ENCODE measurements around the gene XCL2. TPM values are rescaled to one million over a fixed set of nuclear protein-coding genes. Genes with fewer than 3 reads are reported as not detected.
A peak's percentile ranks its signal among the peaks of the same experiment; 100 is the strongest.
"Not testable (repeated sequence)": the region's sequence is repeated elsewhere in the genome, so short reads cannot be mapped to it uniquely, and the experiment has no call there.

Gene XCL2
- total RNA-seq, 1 experiment from 2014 or later = not detected

DNA sequence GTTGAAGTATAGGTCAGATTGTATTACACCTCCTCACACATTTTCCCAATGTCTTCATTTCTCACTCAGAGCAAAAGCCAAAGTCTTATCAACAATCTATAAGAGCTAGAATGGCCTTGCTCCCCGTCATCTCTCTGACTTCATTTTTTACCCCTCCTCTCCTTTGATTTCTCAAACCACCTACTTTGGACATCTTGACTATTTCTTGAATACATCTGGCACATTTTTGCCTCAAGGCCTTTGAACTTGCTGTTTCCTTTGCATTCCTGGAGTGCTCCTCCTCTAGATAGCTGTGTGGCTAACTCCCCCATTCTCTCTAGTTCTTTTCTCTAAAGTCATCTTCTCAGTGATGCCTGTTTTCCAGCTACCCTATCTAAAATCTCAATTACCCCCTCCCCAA, 7.2 kb upstream of the XCL2 start:
- Histone ChIP-seq H3K27ac (ENCODE audit: low read length) (no peak overlapping the region), H3K4me1 (ENCODE audit: control insufficient read depth, insufficient read depth, low read length) (no peaks in the 10 kb centered on the region), H3K27me3 (ENCODE audit: control insufficient read depth, insufficient read depth, low read length) (no peaks in the 10 kb centered on the region), H3K9me3 (ENCODE audit: control insufficient read depth, insufficient read depth, low read depth, low read length) (no peaks in the 10 kb centered on the region), H3K36me3 (ENCODE audit: control insufficient read depth, insufficient read depth, low read length) (no peaks in the 10 kb centered on the region), H3K4me3 (ENCODE audit: low read depth in 2 of 2, low read length in 2 of 2) (no peak overlapping the region)
- ChIA-PET CTCF (no interaction called here), POLR2A (no interaction called here)
- no peak for DNase-seq (ENCODE audit: low read depth, low spot score)
- TF ChIP-seq, protein P1, sequence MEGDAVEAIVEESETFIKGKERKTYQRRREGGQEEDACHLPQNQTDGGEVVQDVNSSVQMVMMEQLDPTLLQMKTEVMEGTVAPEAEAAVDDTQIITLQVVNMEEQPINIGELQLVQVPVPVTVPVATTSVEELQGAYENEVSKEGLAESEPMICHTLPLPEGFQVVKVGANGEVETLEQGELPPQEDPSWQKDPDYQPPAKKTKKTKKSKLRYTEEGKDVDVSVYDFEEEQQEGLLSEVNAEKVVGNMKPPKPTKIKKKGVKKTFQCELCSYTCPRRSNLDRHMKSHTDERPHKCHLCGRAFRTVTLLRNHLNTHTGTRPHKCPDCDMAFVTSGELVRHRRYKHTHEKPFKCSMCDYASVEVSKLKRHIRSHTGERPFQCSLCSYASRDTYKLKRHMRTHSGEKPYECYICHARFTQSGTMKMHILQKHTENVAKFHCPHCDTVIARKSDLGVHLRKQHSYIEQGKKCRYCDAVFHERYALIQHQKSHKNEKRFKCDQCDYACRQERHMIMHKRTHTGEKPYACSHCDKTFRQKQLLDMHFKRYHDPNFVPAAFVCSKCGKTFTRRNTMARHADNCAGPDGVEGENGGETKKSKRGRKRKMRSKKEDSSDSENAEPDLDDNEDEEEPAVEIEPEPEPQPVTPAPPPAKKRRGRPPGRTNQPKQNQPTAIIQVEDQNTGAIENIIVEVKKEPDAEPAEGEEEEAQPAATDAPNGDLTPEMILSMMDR (IDR thresholded peaks at IDR 0.05) = no peak
- TF ChIP-seq SIN3A (IDR thresholded peaks at IDR 0.05; ENCODE audit: borderline replicate concordance, insufficient read depth, low read depth, low read length) (no peak), POLR2AphosphoS5 (IDR thresholded peaks at IDR 0.05; ENCODE audit: low read depth, low read length) (no peak), TCF7L2 (IDR thresholded peaks at IDR 0.05; ENCODE audit: low read depth, low read length) (no peak)
- TF ChIP-seq, protein P2, sequence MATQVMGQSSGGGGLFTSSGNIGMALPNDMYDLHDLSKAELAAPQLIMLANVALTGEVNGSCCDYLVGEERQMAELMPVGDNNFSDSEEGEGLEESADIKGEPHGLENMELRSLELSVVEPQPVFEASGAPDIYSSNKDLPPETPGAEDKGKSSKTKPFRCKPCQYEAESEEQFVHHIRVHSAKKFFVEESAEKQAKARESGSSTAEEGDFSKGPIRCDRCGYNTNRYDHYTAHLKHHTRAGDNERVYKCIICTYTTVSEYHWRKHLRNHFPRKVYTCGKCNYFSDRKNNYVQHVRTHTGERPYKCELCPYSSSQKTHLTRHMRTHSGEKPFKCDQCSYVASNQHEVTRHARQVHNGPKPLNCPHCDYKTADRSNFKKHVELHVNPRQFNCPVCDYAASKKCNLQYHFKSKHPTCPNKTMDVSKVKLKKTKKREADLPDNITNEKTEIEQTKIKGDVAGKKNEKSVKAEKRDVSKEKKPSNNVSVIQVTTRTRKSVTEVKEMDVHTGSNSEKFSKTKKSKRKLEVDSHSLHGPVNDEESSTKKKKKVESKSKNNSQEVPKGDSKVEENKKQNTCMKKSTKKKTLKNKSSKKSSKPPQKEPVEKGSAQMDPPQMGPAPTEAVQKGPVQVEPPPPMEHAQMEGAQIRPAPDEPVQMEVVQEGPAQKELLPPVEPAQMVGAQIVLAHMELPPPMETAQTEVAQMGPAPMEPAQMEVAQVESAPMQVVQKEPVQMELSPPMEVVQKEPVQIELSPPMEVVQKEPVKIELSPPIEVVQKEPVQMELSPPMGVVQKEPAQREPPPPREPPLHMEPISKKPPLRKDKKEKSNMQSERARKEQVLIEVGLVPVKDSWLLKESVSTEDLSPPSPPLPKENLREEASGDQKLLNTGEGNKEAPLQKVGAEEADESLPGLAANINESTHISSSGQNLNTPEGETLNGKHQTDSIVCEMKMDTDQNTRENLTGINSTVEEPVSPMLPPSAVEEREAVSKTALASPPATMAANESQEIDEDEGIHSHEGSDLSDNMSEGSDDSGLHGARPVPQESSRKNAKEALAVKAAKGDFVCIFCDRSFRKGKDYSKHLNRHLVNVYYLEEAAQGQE (IDR thresholded peaks at IDR 0.05; ENCODE audit: insufficient read depth in 1 of 2, low read depth in 2 of 2, low read length in 1 of 2) = no peak
- no TSS peak for BruUV-seq (replicated peaks)
- intact Hi-C loops (cut with micrococcal nuclease; ENCODE audit: unreplicated experiment) (no loop called here), in situ Hi-C loops (cut with HindIII; ENCODE audit: low pct_unique_long_range_greater_than_20kb, low sequenced_read_pairs) (no loop called here)
- no peak for ATAC-seq

DNA sequence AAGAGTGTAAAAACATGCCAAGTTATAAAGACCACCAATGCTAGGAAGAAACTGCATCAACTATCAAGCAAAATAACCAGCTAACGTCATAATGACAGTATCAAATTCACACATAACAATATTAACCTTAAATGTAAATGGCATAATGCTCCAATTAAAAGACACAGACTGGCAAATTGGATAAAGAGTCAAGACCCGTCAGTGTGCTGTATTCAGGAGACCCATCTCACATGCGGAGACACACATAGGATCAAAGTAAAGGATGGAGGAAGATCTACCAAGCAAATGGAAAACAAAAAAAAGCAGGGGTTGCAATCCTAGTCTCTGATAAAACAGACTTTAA, 2.7 kb upstream of the XCL2 start:
- CTCF ChIA-PET; POLR2A ChIA-PET; H3K27me3 ChIP-seq (ENCODE audit: control insufficient read depth, insufficient read depth, low read length); H3K36me3 ChIP-seq (ENCODE audit: control insufficient read depth, insufficient read depth, low read length); H3K4me3 ChIP-seq (ENCODE audit: low read depth in 2 of 2, low read length in 2 of 2); H3K9me3 ChIP-seq (ENCODE audit: control insufficient read depth, insufficient read depth, low read depth, low read length); intact Hi-C loops (cut with micrococcal nuclease; ENCODE audit: unreplicated experiment); H3K27ac ChIP-seq (ENCODE audit: low read length); ATAC-seq; H3K4me1 ChIP-seq (ENCODE audit: control insufficient read depth, insufficient read depth, low read length); DNase-seq (ENCODE audit: low read depth, low spot score); BruUV-seq (replicated peaks); in situ Hi-C loops (cut with HindIII; ENCODE audit: low pct_unique_long_range_greater_than_20kb, low sequenced_read_pairs): not testable (repeated sequence)

DNA sequence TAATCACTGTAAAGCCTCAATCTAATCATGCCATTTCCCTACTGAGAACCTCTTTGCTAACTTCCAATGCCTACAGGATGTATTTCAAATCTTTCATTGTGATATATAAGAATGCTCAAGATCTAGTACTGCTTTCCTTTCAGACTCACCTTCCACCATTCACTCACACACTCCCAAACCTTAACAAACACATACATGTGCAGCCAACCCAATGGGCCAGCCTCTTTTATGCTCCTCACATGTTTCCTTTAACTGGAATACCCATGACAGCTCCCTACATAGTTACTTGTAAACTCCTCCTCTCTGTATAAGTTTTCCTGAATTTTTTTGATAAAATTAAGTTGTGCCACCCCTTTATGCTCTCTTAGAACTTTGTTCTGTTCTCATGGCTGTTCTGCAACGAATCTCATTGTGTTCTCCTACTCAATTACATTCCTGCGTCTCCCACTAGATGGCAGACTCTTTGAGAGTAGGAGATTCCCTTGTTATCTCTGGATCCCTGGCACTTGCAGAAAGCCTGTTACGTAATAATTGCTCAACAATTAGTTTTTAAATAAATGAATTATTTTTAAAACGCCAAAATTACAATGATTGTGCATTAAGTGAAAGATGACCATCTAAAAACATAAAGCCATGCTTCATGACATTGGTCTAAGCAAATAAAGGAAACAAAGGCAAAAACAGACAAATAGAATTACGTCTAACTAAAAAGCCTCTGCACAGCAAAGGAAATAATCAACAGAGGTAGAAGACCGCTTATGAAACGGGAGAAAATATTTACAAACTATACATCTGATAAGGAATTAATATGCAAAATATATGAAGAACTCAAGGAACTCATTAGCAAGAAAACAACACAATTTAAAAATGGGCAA, 2.1 kb upstream of the XCL2 start:
- H3K9me3 ChIP-seq (ENCODE audit: control insufficient read depth, insufficient read depth, low read depth, low read length); in situ Hi-C loops (cut with HindIII; ENCODE audit: low pct_unique_long_range_greater_than_20kb, low sequenced_read_pairs); CTCF ChIA-PET; BruUV-seq (replicated peaks); POLR2A ChIA-PET; H3K27ac ChIP-seq (ENCODE audit: low read length); H3K4me1 ChIP-seq (ENCODE audit: control insufficient read depth, insufficient read depth, low read length); H3K4me3 ChIP-seq (ENCODE audit: low read depth in 2 of 2, low read length in 2 of 2); H3K27me3 ChIP-seq (ENCODE audit: control insufficient read depth, insufficient read depth, low read length); DNase-seq (ENCODE audit: low read depth, low spot score); intact Hi-C loops (cut with micrococcal nuclease; ENCODE audit: unreplicated experiment); H3K36me3 ChIP-seq (ENCODE audit: control insufficient read depth, insufficient read depth, low read length): not testable (repeated sequence)
- ATAC-seq = 0 out of 2 replicates have a peak, but pooled peaks have one; percentile 62
- TF ChIP-seq, protein P1 (IDR thresholded peaks at IDR 0.05) = peak; percentile 33; the same call in 1 of the 2 replicates

DNA sequence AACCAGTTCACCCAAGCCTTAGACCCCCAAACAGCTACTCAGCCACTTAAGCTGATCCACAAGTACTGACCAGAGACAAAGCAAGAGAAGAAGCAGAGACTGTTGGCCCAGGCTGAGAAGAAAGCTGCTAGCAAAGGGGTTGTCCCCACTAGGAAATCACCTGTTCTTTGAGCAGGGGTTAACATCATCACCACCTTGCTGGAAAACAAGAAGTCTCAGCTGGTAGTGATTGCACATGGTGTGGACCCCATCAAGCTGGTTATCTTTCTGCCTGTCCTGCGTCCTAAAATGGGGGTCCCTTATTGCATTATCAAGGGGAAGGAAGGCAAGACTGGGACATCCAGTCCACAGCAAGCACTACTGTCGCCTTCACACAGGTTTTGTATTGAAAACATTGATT, 819 bp downstream of the XCL2 start:
- DNase-seq (ENCODE audit: low read depth, low spot score); H3K27me3 ChIP-seq (ENCODE audit: control insufficient read depth, insufficient read depth, low read length); H3K36me3 ChIP-seq (ENCODE audit: control insufficient read depth, insufficient read depth, low read length); in situ Hi-C loops (cut with HindIII; ENCODE audit: low pct_unique_long_range_greater_than_20kb, low sequenced_read_pairs); ATAC-seq; BruUV-seq (replicated peaks); intact Hi-C loops (cut with micrococcal nuclease; ENCODE audit: unreplicated experiment); CTCF ChIA-PET; POLR2A ChIA-PET; H3K27ac ChIP-seq (ENCODE audit: low read length); H3K4me1 ChIP-seq (ENCODE audit: control insufficient read depth, insufficient read depth, low read length); H3K4me3 ChIP-seq (ENCODE audit: low read depth in 2 of 2, low read length in 2 of 2); H3K9me3 ChIP-seq (ENCODE audit: control insufficient read depth, insufficient read depth, low read depth, low read length): not testable (repeated sequence)

All from Panc1 (cell line).